Adrenal gland (tissue), 12 donors: ENCODE data around the gene RCE1. TPM values are rescaled to one million over a fixed set of nuclear protein-coding genes. Genes with fewer than 3 reads are reported as not detected.

Experiments used
- DNase-seq, 7 donors: peaks; one replicate each; pipeline ENCODE4 v3.0.0-alpha.2; 2019 to 2020
- H3K27ac ChIP-seq, 5 donors: fragments of 200-600 bp; sonication (generic) in 4 of 5; 1 replicate in 3 of 5; 2 replicates in 2 of 5; pipeline versions ENCODE4 v1.5.1 to v1.8.0; 2016 to 2020; ENCODE audit warnings: mild to moderate bottlenecking in 1 of 5
- H3K27me3 ChIP-seq: fragments of 200-600 bp; 2 replicates; pipeline ENCODE4 v1.8.0; 2021
- H3K36me3 ChIP-seq, 2 donors: fragments of 200-600 bp; replicated peaks in 1 of 2; 1 replicate in 1 of 2; 2 replicates in 1 of 2; pipeline versions ENCODE4 v1.5.1 to v1.8.0; 2018 to 2022
- H3K4me1 ChIP-seq, 2 donors: fragments of 200-600 bp; replicated peaks in 1 of 2; 1 replicate in 1 of 2; 2 replicates in 1 of 2; pipeline versions ENCODE4 v1.5.1 to v1.8.0; 2018 to 2021
- H3K4me3 ChIP-seq, 4 donors: fragments of 200-600 bp; sonication (generic) in 3 of 4; one replicate each; pipeline ENCODE4 v1.5.1; 2016 to 2018
- H3K9me3 ChIP-seq, 3 donors: fragments of 200-600 bp; sonication (generic) in 1 of 3; replicated peaks in 1 of 3; 1 replicate in 2 of 3; 2 replicates in 1 of 3; pipeline versions ENCODE4 v1.5.1 to v1.8.0; 2016 to 2021
- POLR2A ChIP-seq, 2 donors: fragments of 450-650 bp; IDR thresholded peaks; one replicate each; pipeline ENCODE4 v1.6.1; 2017; ENCODE audit warnings: antibody characterized with exemption in 2 of 2, mild to moderate bottlenecking in 2 of 2, moderate library complexity in 1 of 2
- WGBS, 4 donors: extraction: QIAGEN DNeasy Blood & Tissue Kit in 2 of 4; methylation state at CpG; one replicate each; pipeline versions ENCODE4 v1.1.5 to v1.1.7; 2013 to 2017; 5-methylcytosine and 5-hydroxymethylcytosine counted together
- intact Hi-C, 2 donors: fragments of 100-400 bp; cut with DNase I; formaldehyde crosslinking; loops; one replicate each; pipeline versions ENCODE4 v1.14.1 to v1.15.0; 2022 to 2023
- polyA plus RNA-seq, 3 donors: library from polyadenylated mRNA; stranded (reverse); fragments of 200-250 nt in 2 of 3; fragments of 350-450 nt in 1 of 3; fragmentation: Illumina TruSeq in 1 of 3; extraction: RNeasy Lipid Tissue Mini Kit (QIAGEN cat#74804) in 1 of 3; gene quantifications; one replicate each; pipeline ENCODE4 v1.2.3, GENCODE V29; 2013 to 2014
- total RNA-seq, 9 donors: library from RNA; depleted of rRNA in 4 of 9; stranded (reverse); fragments of >200 nt in 4 of 9; fragments of 120-200 nt in 1 of 9; fragmentation: NEBNext Ultra II Directional in 1 of 9; extraction: Animal tissue kit (Norgen Biotek cat#: 25700) in 1 of 9; gene quantifications; one replicate each; pipeline versions ENCODE4 v1.1.0 to v1.2.4, GENCODE V29; 2013 to 2023
- TF ChIP-seq, protein P1 (sequence below), 6 experiments: fragments of 450-650 bp in 4 of 6; fragments of 200-600 bp in 2 of 6; sonication (generic) in 1 of 6; IDR thresholded peaks; 1 replicate in 5 of 6; 2 replicates in 1 of 6; pipeline versions ENCODE4 v1.5.1 to v1.8.0; 2016 to 2021; ENCODE audit warnings: antibody characterized with exemption in 6 of 6, mild to moderate bottlenecking in 2 of 6, moderate library complexity in 1 of 6
- donor health status: healthy with polysubstance abuse.
- donor health status: Bipolar disorder and iron deficiency.
- donor health status: DM: yes; HTN: yes; CAD: no.
- donor health status: DM: no; HTN: no; CAD: no.
- donor health status: DM: no; HTN: no; CAD: no.
- donor health status: DM: yes; HTN: yes; CAD: no.

Gene RCE1
- total and polyA plus RNA-seq, 12 donors: 5.2 to 24.8 (median 18.0) TPM

DNA sequence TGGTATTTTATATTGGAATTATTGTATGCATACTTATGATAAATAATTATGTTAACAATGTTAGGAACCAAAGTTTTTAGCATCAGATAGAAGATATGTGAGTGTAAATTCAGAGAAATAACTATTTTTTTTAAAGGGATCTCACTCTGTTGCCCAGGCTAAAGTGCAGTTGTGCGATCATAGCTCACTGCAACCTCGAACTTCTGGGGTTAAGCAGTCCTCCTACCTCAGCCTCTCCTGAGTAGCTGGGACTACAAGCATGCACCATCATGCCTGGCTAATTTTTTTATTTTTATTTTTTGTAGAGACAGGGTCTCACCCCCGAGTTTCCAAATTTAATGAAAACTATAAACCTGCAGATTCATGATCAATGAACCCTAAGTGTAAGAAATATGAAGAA is 33.6 kb upstream of the RCE1 start:
- DNase-seq: no peak
- no peaks in the 10 kb centered on the region for H3K9me3 ChIP-seq
- no peaks in the 10 kb centered on the region for H3K36me3 ChIP-seq
- 91 to 96% (median 92%) methylated on average over 3 of the region's 3 CpGs for WGBS, 4 donors
- H3K4me1 ChIP-seq: no peaks in the 10 kb centered on the region
- no peak for TF ChIP-seq POLR2A (IDR thresholded peaks at IDR 0.05)
- TF ChIP-seq, protein P1, sequence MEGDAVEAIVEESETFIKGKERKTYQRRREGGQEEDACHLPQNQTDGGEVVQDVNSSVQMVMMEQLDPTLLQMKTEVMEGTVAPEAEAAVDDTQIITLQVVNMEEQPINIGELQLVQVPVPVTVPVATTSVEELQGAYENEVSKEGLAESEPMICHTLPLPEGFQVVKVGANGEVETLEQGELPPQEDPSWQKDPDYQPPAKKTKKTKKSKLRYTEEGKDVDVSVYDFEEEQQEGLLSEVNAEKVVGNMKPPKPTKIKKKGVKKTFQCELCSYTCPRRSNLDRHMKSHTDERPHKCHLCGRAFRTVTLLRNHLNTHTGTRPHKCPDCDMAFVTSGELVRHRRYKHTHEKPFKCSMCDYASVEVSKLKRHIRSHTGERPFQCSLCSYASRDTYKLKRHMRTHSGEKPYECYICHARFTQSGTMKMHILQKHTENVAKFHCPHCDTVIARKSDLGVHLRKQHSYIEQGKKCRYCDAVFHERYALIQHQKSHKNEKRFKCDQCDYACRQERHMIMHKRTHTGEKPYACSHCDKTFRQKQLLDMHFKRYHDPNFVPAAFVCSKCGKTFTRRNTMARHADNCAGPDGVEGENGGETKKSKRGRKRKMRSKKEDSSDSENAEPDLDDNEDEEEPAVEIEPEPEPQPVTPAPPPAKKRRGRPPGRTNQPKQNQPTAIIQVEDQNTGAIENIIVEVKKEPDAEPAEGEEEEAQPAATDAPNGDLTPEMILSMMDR (IDR thresholded peaks at IDR 0.05): no peak
- H3K27me3 ChIP-seq: no peaks in the 10 kb centered on the region
- H3K27ac ChIP-seq: no peak overlapping the region
- intact Hi-C loops: no loop called here
- H3K4me3 ChIP-seq: no peak overlapping the region

- no peaks in the 10 kb centered on the region for H3K36me3 ChIP-seq
- intact Hi-C loops: no loop called here
- 76 to 92% (median 90%) methylated on average over 1 of the region's 1 CpG for WGBS, 4 donors
- TF ChIP-seq, protein P1 (IDR thresholded peaks at IDR 0.05): no peak
- TF ChIP-seq POLR2A (IDR thresholded peaks at IDR 0.05): no peak
- no peak overlapping the region for H3K27ac ChIP-seq
- H3K9me3 ChIP-seq: no peaks in the 10 kb centered on the region
- no peak for DNase-seq
- no peaks in the 10 kb centered on the region for H3K27me3 ChIP-seq
- no peak overlapping the region for H3K4me3 ChIP-seq
- no peaks in the 10 kb centered on the region for H3K4me1 ChIP-seq
These were observed 32.6 kb upstream of the RCE1 start for GRCh38 chr11:66810576-66811185.

GRCh38 chr11:66814678-66815077 is 28.6 kb upstream of the RCE1 start:
- DNase-seq: no peak
- intact Hi-C loops: loop anchor here in 1 of 2 donors (5.0 kb wide), 1 partner anchor 122 kb away; no protein-coding TSS in a partner anchor
- 92 to 95% (median 94%) methylated on average over 5 of the region's 5 CpGs for WGBS, 4 donors
- Histone ChIP-seq H3K9me3 (no peaks in the 10 kb centered on the region), H3K27me3 (no peaks in the 10 kb centered on the region), H3K4me3 (no peak overlapping the region), H3K4me1 (no peaks in the 10 kb centered on the region), H3K36me3 (no peaks in the 10 kb centered on the region), H3K27ac (no peak overlapping the region)
- TF ChIP-seq, protein P1 (IDR thresholded peaks at IDR 0.05): no peak
- TF ChIP-seq POLR2A (IDR thresholded peaks at IDR 0.05): no peak

GRCh38 chr11:66815646-66816045 is 27.6 kb upstream of the RCE1 start:
- no peak for DNase-seq
- intact Hi-C loops: loop anchor here in 1 of 2 donors (5.0 kb wide), 1 partner anchor 123 kb away; no protein-coding TSS in a partner anchor
- Histone ChIP-seq H3K9me3 (no peaks in the 10 kb centered on the region), H3K36me3 (no peaks in the 10 kb centered on the region), H3K4me1 (no peaks in the 10 kb centered on the region), H3K4me3 (no peak overlapping the region), H3K27ac (no peak overlapping the region), H3K27me3 (no peaks in the 10 kb centered on the region)
- 27 to 73% (median 63%) methylated on average over 1 of the region's 1 CpG for WGBS, 4 donors
- TF ChIP-seq, protein P1 (IDR thresholded peaks at IDR 0.05): no peak
